ENCODE results near the gene TOPBP1. TPM values are rescaled to one million over a fixed set of nuclear protein-coding genes. Genes with fewer than 3 reads are reported as not detected.

TOPBP1 gene
- total and polyA plus RNA-seq, 2 of the 4 experiments (the other 2 are of a cell fraction): 19.5 to 50.5 TPM

GRCh38 chr3:133701435-133702358 lies 40.0 kb upstream of the TOPBP1 start:
- Histone ChIP-seq H3K9me1 (ENCODE audit: insufficient read depth, low read length) (no peaks in the 10 kb centered on the region), H3K56ac (ENCODE audit: extremely low read depth, insufficient read depth, low read length) (no peak overlapping the region), H4K91ac (ENCODE audit: insufficient read depth, low read depth, low read length) (no peak overlapping the region), H2BK120ac (ENCODE audit: low read depth, low read length) (no peak overlapping the region), H2AK5ac (ENCODE audit: low read depth, low read length) (no peak overlapping the region), H2AK9ac (replicated peaks; ENCODE audit: low read depth, low read length, poor library complexity) (no peak overlapping the region), H3K4ac (ENCODE audit: low read depth, low read length) (no peak overlapping the region), H2AFZ (replicated peaks; ENCODE audit: low read length, poor library complexity) (no peak overlapping the region), H2BK20ac (ENCODE audit: low read depth, low read length) (no peak overlapping the region), H3K4me3 (ENCODE audit: insufficient read depth, low read depth, low read length) (no peak overlapping the region), H3K4me2 (ENCODE audit: low read depth, low read length) (no peak overlapping the region), H3K4me1 (ENCODE audit: control insufficient read depth, insufficient read depth, low read length) (no peaks in the 10 kb centered on the region), H2BK5ac (ENCODE audit: low read depth, low read length, poor library complexity, severe bottlenecking) (no peak overlapping the region), H3K79me1 (ENCODE audit: low read depth in 1 of 2, low read length in 2 of 2) (no peaks in the 10 kb centered on the region), H3K36me3 (ENCODE audit: control insufficient read depth, insufficient read depth, low read length) (no peaks in the 10 kb centered on the region), H4K5ac (ENCODE audit: low read depth, low read length) (no peak overlapping the region), H3K27ac (ENCODE audit: insufficient read depth, low read length) (no peak overlapping the region), H2BK15ac (ENCODE audit: low read depth, low read length) (no peak overlapping the region), H4K20me1 (ENCODE audit: insufficient read depth, low read length) (no peaks in the 10 kb centered on the region), H3K9me3 (ENCODE audit: control insufficient read depth, insufficient read depth, low read length) (no peaks in the 10 kb centered on the region), H3K23ac (ENCODE audit: low read depth, low read length) (no peak overlapping the region), H3K18ac (ENCODE audit: low read depth, low read length) (no peak overlapping the region), H3K27me3 (ENCODE audit: control insufficient read depth, insufficient read depth, low read length) (peaks cover 7% of the 10 kb centered on the region), H3K9ac (ENCODE audit: low read depth, low read length) (no peak overlapping the region), H4K8ac (ENCODE audit: low read depth in 2 of 2, low read length in 2 of 2) (no peak overlapping the region), H3K14ac (replicated peaks; ENCODE audit: low read depth, low read length) (no peak overlapping the region)
- intact Hi-C loops (cut with micrococcal nuclease) (no loop called here), in situ Hi-C loops (cut with MboI; ENCODE audit: low sequenced_read_pairs) (no loop called here), dilution Hi-C loops (cut with HindIII; ENCODE audit: low sequenced_read_pairs, unreplicated experiment) (no loop called here)
- ATAC-seq (ENCODE audit: low read depth): no peak
- WGBS, 2 experiments (ENCODE audit: extremely low coverage in 2 of 2, insufficient read length in 1 of 2): 50% methylated on average over 1 of the region's 7 CpGs; no CpG with 5 or more reads in 1 of the 2 experiments
- ChIA-PET POLR2A (ENCODE audit: unreplicated experiment) (no interaction called here), CTCF (no interaction called here)
- DNase-seq: no peak
- TF ChIP-seq RAD21 (IDR thresholded peaks at IDR 0.05; ENCODE audit: low read length): no peak
- no peak for TF ChIP-seq MAZ (IDR thresholded peaks at IDR 0.05; ENCODE audit: borderline replicate concordance, low read depth, low read length)
- TF ChIP-seq, protein P1, sequence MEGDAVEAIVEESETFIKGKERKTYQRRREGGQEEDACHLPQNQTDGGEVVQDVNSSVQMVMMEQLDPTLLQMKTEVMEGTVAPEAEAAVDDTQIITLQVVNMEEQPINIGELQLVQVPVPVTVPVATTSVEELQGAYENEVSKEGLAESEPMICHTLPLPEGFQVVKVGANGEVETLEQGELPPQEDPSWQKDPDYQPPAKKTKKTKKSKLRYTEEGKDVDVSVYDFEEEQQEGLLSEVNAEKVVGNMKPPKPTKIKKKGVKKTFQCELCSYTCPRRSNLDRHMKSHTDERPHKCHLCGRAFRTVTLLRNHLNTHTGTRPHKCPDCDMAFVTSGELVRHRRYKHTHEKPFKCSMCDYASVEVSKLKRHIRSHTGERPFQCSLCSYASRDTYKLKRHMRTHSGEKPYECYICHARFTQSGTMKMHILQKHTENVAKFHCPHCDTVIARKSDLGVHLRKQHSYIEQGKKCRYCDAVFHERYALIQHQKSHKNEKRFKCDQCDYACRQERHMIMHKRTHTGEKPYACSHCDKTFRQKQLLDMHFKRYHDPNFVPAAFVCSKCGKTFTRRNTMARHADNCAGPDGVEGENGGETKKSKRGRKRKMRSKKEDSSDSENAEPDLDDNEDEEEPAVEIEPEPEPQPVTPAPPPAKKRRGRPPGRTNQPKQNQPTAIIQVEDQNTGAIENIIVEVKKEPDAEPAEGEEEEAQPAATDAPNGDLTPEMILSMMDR (conservative IDR thresholded peaks at IDR 0.05; ENCODE audit: low read depth, low read length): no peak
- no TSS peak for BruUV-seq (replicated peaks)
